Measurements from ENCODE around the gene PPP1R27.

The PPP1R27 gene

GRCh38 chr17:81854974-81855774, 20.3 kb upstream of the PPP1R27 start:
- TF ChIP-seq POLR2AphosphoS5 (IDR thresholded peaks at IDR 0.05; ENCODE audit: low read depth, low read length) (no peak; the same call in 1 of the 2 replicates), TAF1 (IDR thresholded peaks at IDR 0.05; ENCODE audit: borderline replicate concordance, insufficient read depth, low read length) (no peak), REST (IDR thresholded peaks at IDR 0.05; ENCODE audit: insufficient read depth in 1 of 2, low read depth in 2 of 2, low read length in 2 of 2) (no peak), FOXP2 (optimal IDR thresholded peaks at IDR 0.05; ENCODE audit: borderline replicate concordance, extremely low read depth, extremely low read length, insufficient read depth) (no peak), SIN3A (IDR thresholded peaks at IDR 0.05; ENCODE audit: borderline replicate concordance, insufficient read depth, low read length) (no peak)

GRCh38 chr17:81852237-81852636, 17.4 kb upstream of the PPP1R27 start:
- no peak for TF ChIP-seq FOXP2 (optimal IDR thresholded peaks at IDR 0.05; ENCODE audit: borderline replicate concordance, extremely low read depth, extremely low read length, insufficient read depth)
- TF ChIP-seq TAF1 (IDR thresholded peaks at IDR 0.05; ENCODE audit: borderline replicate concordance, insufficient read depth, low read length): no peak
- TF ChIP-seq REST (IDR thresholded peaks at IDR 0.05; ENCODE audit: insufficient read depth in 1 of 2, low read depth in 2 of 2, low read length in 2 of 2): no peak
- no peak for TF ChIP-seq POLR2AphosphoS5 (IDR thresholded peaks at IDR 0.05; ENCODE audit: low read depth, low read length)
- TF ChIP-seq SIN3A (IDR thresholded peaks at IDR 0.05; ENCODE audit: borderline replicate concordance, insufficient read depth, low read length): no peak

- TF ChIP-seq TAF1 (IDR thresholded peaks at IDR 0.05; ENCODE audit: borderline replicate concordance, insufficient read depth, low read length) (no peak), FOXP2 (optimal IDR thresholded peaks at IDR 0.05; ENCODE audit: borderline replicate concordance, extremely low read depth, extremely low read length, insufficient read depth) (no peak), REST (IDR thresholded peaks at IDR 0.05; ENCODE audit: insufficient read depth in 1 of 2, low read depth in 2 of 2, low read length in 2 of 2) (no peak), POLR2AphosphoS5 (IDR thresholded peaks at IDR 0.05; ENCODE audit: low read depth, low read length) (no peak), SIN3A (IDR thresholded peaks at IDR 0.05; ENCODE audit: borderline replicate concordance, insufficient read depth, low read length) (no peak)
Observed at GRCh38 chr17:81851423-81851822, 16.6 kb upstream of the PPP1R27 start.

- no peak for TF ChIP-seq REST (IDR thresholded peaks at IDR 0.05; ENCODE audit: insufficient read depth in 1 of 2, low read depth in 2 of 2, low read length in 2 of 2)
- TF ChIP-seq POLR2AphosphoS5 (IDR thresholded peaks at IDR 0.05; ENCODE audit: low read depth, low read length): peak; percentile 22; the same call in 1 of the 2 replicates
Observed at GRCh38 chr17:81849457-81849856, 14.6 kb upstream of the PPP1R27 start.

All from PFSK-1 (cell line).